K562 (cell line): ENCODE data around the gene ADSS2. TPM values are rescaled to one million over a fixed set of nuclear protein-coding genes. Genes with fewer than 3 reads are reported as not detected.

ENCODE experiments used
- ATAC-seq: fragments of 200-7000 bp; cut with Tn5 transposase; 3 replicates; pipeline ENCODE4 v1.9.1; 2020; ENCODE audit warnings: moderate library complexity
- BruUV-seq: library from RNA; stranded (reverse); fragments of 400-500 nt; replicated peaks from 2 replicates; lab custom pipeline; 2021; lab: Mats Ljungman, UMichigan
- CTCF ChIA-PET: fragments of 300-600 bp; formaldehyde crosslinking; extraction: SDS; loops from one replicate; lab custom pipeline; 2021; ENCODE audit warnings: low intra/inter-chr PET ratio; lab: Yijun Ruan, JAX
- POLR2A ChIA-PET: fragments of 300-600, 350-650 bp; sonication (Branson Sonifier 250); formaldehyde crosslinking; extraction: SDS; loops from one replicate; lab custom pipeline; 2021; ENCODE audit warnings: antibody characterized with exemption, inconsistent platforms; lab: Yijun Ruan, JAX
- DNase-seq, 4 experiments: peaks; one replicate each; pipeline versions ENCODE4 v3.0.0 to v3.0.0-alpha.2; 2011 to 2018; ENCODE audit warnings: low spot score in 3 of 4, mixed read lengths in 3 of 4; ENCODE audit errors: extremely low read depth in 1 of 4
- FAIRE-seq: peaks from 2 replicates; lab custom pipeline; 2011; peaks lifted over from hg19 to GRCh38; lab: Jason Lieb, UNC
- H2AFZ ChIP-seq: 2 replicates; pipeline ENCODE4 v1.6.0; 2011; ENCODE audit warnings: low read depth, low read length, control low read depth, inconsistent platforms
- H3K27ac ChIP-seq: fragments of 200-600 bp; 3 replicates; pipeline ENCODE4 v1.8.0; 2011; ENCODE audit warnings: low read depth, mild to moderate bottlenecking, control low read depth, inconsistent platforms, low read length, moderate library complexity, mixed read lengths; ENCODE audit errors: extremely low read depth
- H3K27me3 ChIP-seq, 2 experiments: fragments of 300-600 bp in 1 of 2; 2 replicates in 1 of 2; 3 replicates in 1 of 2; pipeline versions ENCODE4 v1.6.0 to v1.8.0; 2011; ENCODE audit warnings: inconsistent platforms in 2 of 2, low read length in 2 of 2, mild to moderate bottlenecking in 1 of 2, mixed read lengths in 1 of 2, moderate library complexity in 1 of 2; ENCODE audit not compliant: control insufficient read depth in 2 of 2, insufficient read depth in 2 of 2
- H3K36me3 ChIP-seq: fragments of 300-600 bp; 3 replicates; pipeline ENCODE4 v1.8.0; 2011; ENCODE audit warnings: mild to moderate bottlenecking, low read length, inconsistent platforms; ENCODE audit not compliant: control insufficient read depth, insufficient read depth
- H3K4me1 ChIP-seq, 2 experiments: fragments of 200-600 bp in 1 of 2; replicated peaks in 1 of 2; 2 replicates in 1 of 2; 3 replicates in 1 of 2; pipeline versions ENCODE4 v1.5.1 to v1.8.0; 2011; ENCODE audit warnings: inconsistent platforms in 2 of 2, low read length in 2 of 2, mild to moderate bottlenecking in 1 of 2, mixed read lengths in 1 of 2, moderate library complexity in 1 of 2; ENCODE audit not compliant: control insufficient read depth in 2 of 2, insufficient read depth in 2 of 2
- H3K4me2 ChIP-seq: 2 replicates; pipeline ENCODE4 v1.6.1; 2011; ENCODE audit warnings: low read length, control low read depth, inconsistent platforms, mixed read lengths; ENCODE audit not compliant: insufficient read depth
- H3K4me3 ChIP-seq: fragments of 200-600 bp; sonication (generic), shearing (Covaris generic); 2 replicates; pipeline ENCODE4 v1.5.1; 2016; ENCODE audit warnings: control low read depth, inconsistent platforms
- H3K79me2 ChIP-seq: fragments of 200-600 bp; 3 replicates; pipeline ENCODE4 v1.8.0; 2011; ENCODE audit warnings: low read length, inconsistent platforms; ENCODE audit not compliant: control insufficient read depth, insufficient read depth
- H3K9ac ChIP-seq, 2 experiments: 2 replicates each; pipeline versions ENCODE4 v1.6.0 to v1.6.1; 2011; ENCODE audit warnings: low read depth in 2 of 2, low read length in 2 of 2, control low read depth in 1 of 2, inconsistent platforms in 1 of 2, mild to moderate bottlenecking in 1 of 2, mixed read lengths in 1 of 2; ENCODE audit not compliant: insufficient read depth in 1 of 2
- H3K9me1 ChIP-seq: one replicate; pipeline ENCODE4 v1.6.0; 2011; ENCODE audit warnings: inconsistent platforms, mild to moderate bottlenecking, low read length, moderate library complexity; ENCODE audit not compliant: control insufficient read depth, insufficient read depth
- H3K9me3 ChIP-seq: replicated peaks from 2 replicates; pipeline ENCODE4 v1.5.1; 2011; ENCODE audit warnings: low read depth, low read length, inconsistent platforms; ENCODE audit not compliant: control insufficient read depth, insufficient read depth
- H4K20me1 ChIP-seq: replicated peaks from 2 replicates; pipeline ENCODE4 v1.6.1; 2011; ENCODE audit warnings: low read length, inconsistent platforms, mixed read lengths; ENCODE audit not compliant: control insufficient read depth, insufficient read depth
- CBX8 ChIP-seq: fragments of 200-600 bp; sonication (generic); IDR thresholded peaks from 2 replicates; pipeline ENCODE4 v1.6.1; 2012; ENCODE audit warnings: borderline replicate concordance, mixed run types, low read depth, mild to moderate bottlenecking, moderate library complexity, mixed read lengths, low read length, control low read depth, inconsistent platforms; ENCODE audit not compliant: poor library complexity, severe bottlenecking; ENCODE audit errors: extremely low read depth
- EP300 ChIP-seq: IDR thresholded peaks from 2 replicates; pipeline ENCODE4 v1.6.1; 2012; ENCODE audit warnings: low read length, improper control_type of control experiment
- JUND ChIP-seq, 2 experiments: IDR thresholded peaks; 2 replicates in 1 of 2; 3 replicates in 1 of 2; pipeline ENCODE4 v1.6.1; 2011; ENCODE audit warnings: borderline replicate concordance in 2 of 2, low read depth in 2 of 2, low read length in 2 of 2, improper control_type of control experiment in 1 of 2, missing biosample characterization in 1 of 2, missing genetic modification characterization in 1 of 2, missing genetic modification reagents in 1 of 2
- NBN ChIP-seq: fragments of 450-650 bp; IDR thresholded peaks from 2 replicates; pipeline ENCODE4 v1.6.1; 2016; ENCODE audit warnings: low read depth, mild to moderate bottlenecking
- NFRKB ChIP-seq: fragments of 450-650 bp; IDR thresholded peaks from 2 replicates; pipeline ENCODE4 v1.6.1; 2016; ENCODE audit warnings: low read depth
- OTX1 ChIP-seq: fragments of 450-650 bp; formaldehyde crosslinking; IDR thresholded peaks from 2 replicates; pipeline ENCODE4 v1.4.0; 2022; ENCODE audit warnings: mild to moderate bottlenecking
- POLR2A ChIP-seq: fragments of 450-650 bp; conservative IDR thresholded peaks from 2 replicates; pipeline ENCODE4 v1.6.1; 2016
- PRMT5 ChIP-seq: sonication (generic); formaldehyde crosslinking; IDR thresholded peaks from 2 replicates; pipeline ENCODE4 v1.5.0; 2020; ENCODE audit warnings: missing genetic modification reagents
- RBFOX2 ChIP-seq: fragments of 200-400 bp; formaldehyde crosslinking; IDR thresholded peaks from 2 replicates; pipeline ENCODE4 v1.6.1; 2017; ENCODE audit warnings: low read depth, mild to moderate bottlenecking, low read length, moderate library complexity
- RFX7 ChIP-seq: fragments of 250-450 bp; sonication (Bioruptor Pico); IDR thresholded peaks from 2 replicates; pipeline ENCODE4 v1.5.1; 2021; ENCODE audit warnings: mild to moderate bottlenecking
- SREBF1 ChIP-seq: fragments of 150-350 bp; IDR thresholded peaks from 2 replicates; pipeline ENCODE4 v1.6.1; 2014; ENCODE audit warnings: antibody characterized with exemption, low read depth, low read length, borderline replicate concordance
- STAT5A ChIP-seq: IDR thresholded peaks from 2 replicates; pipeline ENCODE4 v1.6.1; 2012; ENCODE audit warnings: low read length, inconsistent platforms, borderline replicate concordance
- TAF15 ChIP-seq: fragments of 200-400 bp; formaldehyde crosslinking; IDR thresholded peaks from 2 replicates; pipeline ENCODE4 v1.6.1; 2017; ENCODE audit warnings: mild to moderate bottlenecking, low read depth, low read length, moderate library complexity
- ZNF165 ChIP-seq: fragments of 250-450 bp; sonication (Bioruptor Pico); IDR thresholded peaks from 2 replicates; pipeline ENCODE4 v1.4.0; 2020; ENCODE audit warnings: borderline replicate concordance
- ZNF24 ChIP-seq: fragments of 450-650 bp; IDR thresholded peaks from 2 replicates; pipeline ENCODE4 v1.6.1; 2016
- ZNF277 ChIP-seq: fragments of 250-450 bp; sonication (Bioruptor Pico); IDR thresholded peaks from 2 replicates; pipeline ENCODE4 v1.8.0; 2022; ENCODE audit warnings: inconsistent platforms, mild to moderate bottlenecking, moderate library complexity, borderline replicate concordance
- ZNF584 ChIP-seq: fragments of 200-800 bp; sonication (Bioruptor generic); IDR thresholded peaks from 2 replicates; pipeline ENCODE4 v1.6.1; 2016; ENCODE audit warnings: low read depth, mild to moderate bottlenecking, missing genetic modification characterization, missing compliant biosample characterization
- ZNF77 ChIP-seq: fragments of 250-450 bp; sonication (Bioruptor Pico); IDR thresholded peaks from 2 replicates; pipeline ENCODE4 v1.5.0; 2020
- WGBS: fragments of 100-300 bp; shearing (Covaris generic); methylation state at CpG from one replicate; pipeline ENCODE4 v1.1.6; 2016; ENCODE audit warnings: low coverage, mixed read lengths; ENCODE audit not compliant: insufficient coverage; ENCODE audit errors: missing lambda C conversion rate; 5-methylcytosine and 5-hydroxymethylcytosine counted together
- in situ Hi-C: fragments of 300-500 bp; cut with MboI; formaldehyde crosslinking; loops from 4 replicates; pipeline ENCODE4 v1.15.0; 2018; ENCODE audit warnings: inconsistent platforms, mixed read lengths
- intact Hi-C: fragments of 100-400 bp; cut with micrococcal nuclease; formaldehyde crosslinking; loops from 2 replicates; pipeline ENCODE4 v1.14.2; 2022
- polyA plus RNA-seq, 8 experiments: library from polyadenylated mRNA; depleted of rRNA in 4 of 8; stranded (reverse) in 5 of 8; unstranded in 3 of 8; fragments of >200 nt; fragmentation: Nextera tagmentation in 2 of 8; fragmentation: Illumina TruSeq in 1 of 8; extraction: Ambion mirVana in 2 of 8; extraction: Trizol in 1 of 8; gene quantifications; 2 replicates each; pipeline versions ENCODE4 v1.2.1 to v1.2.3, GENCODE V29; 2011 to 2014; ENCODE audit warnings: inconsistent platforms in 1 of 8, missing spikeins in 1 of 8
- total RNA-seq, 7 experiments: library from RNA; depleted of rRNA in 6 of 7; stranded (reverse); fragments of >200 nt in 6 of 7; fragmentation: Illumina TruSeq in 2 of 7; extraction: Trizol in 2 of 7; gene quantifications; 2 replicates each; pipeline versions ENCODE4 v1.2.1 to v1.2.3, GENCODE V29; 2011 to 2021; ENCODE audit warnings: low replicate concordance in 1 of 7
- TF ChIP-seq, protein P1 (sequence below): sonication (generic); formaldehyde crosslinking; IDR thresholded peaks from 2 replicates; pipeline ENCODE4 v1.8.0; 2022; ENCODE audit warnings: missing genetic modification reagents, mild to moderate bottlenecking, borderline replicate concordance
- TF ChIP-seq, protein P2 (sequence below): sonication (generic); formaldehyde crosslinking; IDR thresholded peaks from 2 replicates; pipeline ENCODE4 v1.5.0; 2020; ENCODE audit warnings: missing genetic modification reagents

Gene ADSS2
- total and polyA plus RNA-seq, 9 of the 15 experiments (the other 6 are each of a cell fraction or from before 2014, with no cell fraction given) = 8.8 to 63.8 (median 59.4) TPM

- Histone ChIP-seq H3K9me3 (no peaks in the 10 kb centered on the region), H3K27me3 (no peaks in the 10 kb centered on the region), H3K4me2 (peak overlapping the region; percentile 67), H3K27ac (peak overlapping the region; percentile 68), H3K36me3 (no peaks in the 10 kb centered on the region; the same call in 2 of the 3 replicates), H2AFZ (peak overlapping the region; percentile 87), H4K20me1 (no peaks in the 10 kb centered on the region), H3K4me3 (no peak overlapping the region), H3K4me1 (peaks cover 12 to 17% of the 10 kb centered on the region in 2 experiments; a peak in 4 of 5 replicates), H3K9me1 (no peaks in the 10 kb centered on the region), H3K79me2 (no peaks in the 10 kb centered on the region), H3K9ac (peak overlapping the region; percentile 5 to 28; a peak in 3 of 4 replicates)
- 12% methylated on average over 15 of the region's 15 CpGs for WGBS
- in situ Hi-C loops (no loop called here), intact Hi-C loops (loop anchor here (1.0 to 10.0 kb wide), 4 partner anchors 59 to 151 kb away; no protein-coding TSS in a partner anchor)
- no TSS peak for BruUV-seq
- ChIA-PET CTCF (no interaction called here), POLR2A (interaction anchor here (0.6 to 1.5 kb wide), 9 partner anchors 9 to 115 kb away, joined by 3 to 5 read pairs (median 3); no protein-coding TSS in a partner anchor)
- peak; percentile 95 for ATAC-seq
- peak; percentile 52 to 90 (median 78) for DNase-seq
- FAIRE-seq = peak; percentile 90
- TF ChIP-seq, protein P1, sequence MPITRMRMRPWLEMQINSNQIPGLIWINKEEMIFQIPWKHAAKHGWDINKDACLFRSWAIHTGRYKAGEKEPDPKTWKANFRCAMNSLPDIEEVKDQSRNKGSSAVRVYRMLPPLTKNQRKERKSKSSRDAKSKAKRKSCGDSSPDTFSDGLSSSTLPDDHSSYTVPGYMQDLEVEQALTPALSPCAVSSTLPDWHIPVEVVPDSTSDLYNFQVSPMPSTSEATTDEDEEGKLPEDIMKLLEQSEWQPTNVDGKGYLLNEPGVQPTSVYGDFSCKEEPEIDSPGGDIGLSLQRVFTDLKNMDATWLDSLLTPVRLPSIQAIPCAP (CRISPR knock-in tag) = 0 out of 2 replicates have a peak, but pooled peaks have one; percentile 66
- TF ChIP-seq ZNF277 (CRISPR knock-in tag) = no peak
- TF ChIP-seq NFRKB = peak; percentile 66
- TF ChIP-seq SREBF1 = no peak
- TF ChIP-seq EP300 = peak; percentile 47
- no peak for TF ChIP-seq TAF15
- TF ChIP-seq RBFOX2 = peak; percentile 43; the same call in 1 of the 2 replicates
- TF ChIP-seq ZNF77 (CRISPR knock-in tag) = no peak
- 0 out of 2 replicates have a peak, but pooled peaks have one; percentile 55 for TF ChIP-seq ZNF584
- no peak for TF ChIP-seq PRMT5 (CRISPR knock-in tag)
- TF ChIP-seq POLR2A = 0 out of 2 replicates have a peak, but pooled peaks have one; percentile 46
- peak; percentile 69; the same call in 1 of the 2 replicates for TF ChIP-seq OTX1
- TF ChIP-seq ZNF24 = peak; percentile 86
- TF ChIP-seq NBN = peak; percentile 71; the same call in 1 of the 2 replicates
- peak; percentile 44; the same call in 1 of the 2 replicates for TF ChIP-seq STAT5A
- TF ChIP-seq, protein P2, sequence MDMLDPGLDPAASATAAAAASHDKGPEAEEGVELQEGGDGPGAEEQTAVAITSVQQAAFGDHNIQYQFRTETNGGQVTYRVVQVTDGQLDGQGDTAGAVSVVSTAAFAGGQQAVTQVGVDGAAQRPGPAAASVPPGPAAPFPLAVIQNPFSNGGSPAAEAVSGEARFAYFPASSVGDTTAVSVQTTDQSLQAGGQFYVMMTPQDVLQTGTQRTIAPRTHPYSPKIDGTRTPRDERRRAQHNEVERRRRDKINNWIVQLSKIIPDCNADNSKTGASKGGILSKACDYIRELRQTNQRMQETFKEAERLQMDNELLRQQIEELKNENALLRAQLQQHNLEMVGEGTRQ (CRISPR knock-in tag) = peak; percentile 57; the same call in 1 of the 2 replicates
- TF ChIP-seq RFX7 (CRISPR knock-in tag) = no peak
- no peak for TF ChIP-seq ZNF165 (CRISPR knock-in tag)
- no peak for TF ChIP-seq CBX8
- peak; percentile 51; the same call in 1 of the 2 replicates for TF ChIP-seq JUND (IDR thresholded peaks at IDR 0.05; ENCODE audit: borderline replicate concordance, low read depth, low read length)
- TF ChIP-seq JUND (tag; IDR thresholded peaks at IDR 0.05; ENCODE audit: borderline replicate concordance, low read depth, low read length) = peak; percentile 78; the same call in 1 of the 3 replicates
Measured at GRCh38 chr1:244393604-244394176, 58.0 kb downstream of the ADSS2 start.
